Measurements from ENCODE around the gene SNX21.

The SNX21 gene

DNA sequence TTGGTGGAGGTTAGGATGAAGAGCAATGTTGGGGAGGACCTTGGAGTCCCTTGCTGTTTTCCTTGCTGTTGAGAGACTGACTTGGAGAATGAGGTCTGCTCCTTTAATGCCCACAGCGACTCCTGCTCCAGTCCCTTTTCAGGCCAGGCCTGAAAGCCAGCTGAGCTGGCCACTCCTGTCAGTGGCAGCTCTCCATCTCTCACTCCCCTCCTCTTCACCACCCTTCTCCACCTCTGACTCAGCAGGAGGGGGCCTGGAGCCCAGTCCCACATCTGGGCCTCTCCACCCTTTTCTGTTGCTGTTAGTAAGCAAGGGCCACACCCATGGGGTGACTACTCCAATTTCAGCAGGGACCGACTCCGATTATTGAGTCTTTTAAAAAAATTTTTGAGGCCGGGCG, 2.2 kb downstream of the SNX21 start:
- H3K4me2 ChIP-seq (ENCODE audit: low read length), result no peak overlapping the region
- H2AFZ ChIP-seq (ENCODE audit: low read length), result no peak overlapping the region
- no peaks in the 10 kb centered on the region for H3K36me3 ChIP-seq (ENCODE audit: insufficient read depth, low read length)
- no peaks in the 10 kb centered on the region for H3K9me3 ChIP-seq (ENCODE audit: low read length)
- H4K20me1 ChIP-seq (ENCODE audit: insufficient read depth, low read length), result no peaks in the 10 kb centered on the region
- no peak overlapping the region for H3K27ac ChIP-seq (ENCODE audit: low read depth, low read length, poor library complexity, severe bottlenecking)
- TF ChIP-seq, protein P1, sequence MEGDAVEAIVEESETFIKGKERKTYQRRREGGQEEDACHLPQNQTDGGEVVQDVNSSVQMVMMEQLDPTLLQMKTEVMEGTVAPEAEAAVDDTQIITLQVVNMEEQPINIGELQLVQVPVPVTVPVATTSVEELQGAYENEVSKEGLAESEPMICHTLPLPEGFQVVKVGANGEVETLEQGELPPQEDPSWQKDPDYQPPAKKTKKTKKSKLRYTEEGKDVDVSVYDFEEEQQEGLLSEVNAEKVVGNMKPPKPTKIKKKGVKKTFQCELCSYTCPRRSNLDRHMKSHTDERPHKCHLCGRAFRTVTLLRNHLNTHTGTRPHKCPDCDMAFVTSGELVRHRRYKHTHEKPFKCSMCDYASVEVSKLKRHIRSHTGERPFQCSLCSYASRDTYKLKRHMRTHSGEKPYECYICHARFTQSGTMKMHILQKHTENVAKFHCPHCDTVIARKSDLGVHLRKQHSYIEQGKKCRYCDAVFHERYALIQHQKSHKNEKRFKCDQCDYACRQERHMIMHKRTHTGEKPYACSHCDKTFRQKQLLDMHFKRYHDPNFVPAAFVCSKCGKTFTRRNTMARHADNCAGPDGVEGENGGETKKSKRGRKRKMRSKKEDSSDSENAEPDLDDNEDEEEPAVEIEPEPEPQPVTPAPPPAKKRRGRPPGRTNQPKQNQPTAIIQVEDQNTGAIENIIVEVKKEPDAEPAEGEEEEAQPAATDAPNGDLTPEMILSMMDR (IDR thresholded peaks at IDR 0.05; ENCODE audit: low read length), result no peak
- no peaks in the 10 kb centered on the region for H3K79me2 ChIP-seq (ENCODE audit: insufficient read depth, low read length)
- H3K9me2 ChIP-seq (ENCODE audit: low read depth, low read length), result no peaks in the 10 kb centered on the region
- peaks cover 13% of the 10 kb centered on the region for H3K4me1 ChIP-seq (ENCODE audit: insufficient read depth, low read length, severe bottlenecking)
- H3K9ac ChIP-seq (ENCODE audit: low read length), result no peak overlapping the region
- H3K27me3 ChIP-seq (ENCODE audit: insufficient read depth, low read length), result peaks cover 9% of the 10 kb centered on the region; the same call in 1 of the 2 replicates
- H3F3A ChIP-seq (ENCODE audit: insufficient read depth, low read length), result no peaks in the 10 kb centered on the region
- no peak overlapping the region for H3K4me3 ChIP-seq (ENCODE audit: low read depth, low read length, poor library complexity, severe bottlenecking)

DNA sequence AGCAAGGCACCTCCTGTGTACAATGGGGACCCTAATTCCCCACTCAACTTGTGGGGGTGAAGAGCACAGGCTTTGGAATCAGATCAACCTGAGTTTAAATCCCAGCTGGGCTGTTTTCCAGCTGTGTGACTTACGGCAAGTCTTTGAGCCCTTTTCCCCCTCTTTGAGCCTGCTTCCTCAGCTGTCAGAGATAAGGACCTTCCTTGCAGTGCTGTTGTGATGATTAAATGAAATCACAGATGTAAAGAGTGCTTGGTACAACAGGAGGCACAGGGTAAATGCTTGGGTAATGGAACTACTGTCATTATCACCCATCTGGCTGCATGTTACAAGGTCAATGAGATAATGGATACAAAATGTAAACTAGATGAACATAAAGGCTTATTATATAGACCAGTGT, 3.2 kb downstream of the SNX21 start:
- Histone ChIP-seq H3K9me2 (ENCODE audit: low read depth, low read length) (no peaks in the 10 kb centered on the region), H3K4me3 (ENCODE audit: low read depth, low read length, poor library complexity, severe bottlenecking) (no peak overlapping the region), H3K4me1 (ENCODE audit: insufficient read depth, low read length, severe bottlenecking) (peaks cover 13% of the 10 kb centered on the region), H3K9me3 (ENCODE audit: low read length) (no peaks in the 10 kb centered on the region), H3K79me2 (ENCODE audit: insufficient read depth, low read length) (no peaks in the 10 kb centered on the region), H3K9ac (ENCODE audit: low read length) (no peak overlapping the region), H2AFZ (ENCODE audit: low read length) (no peak overlapping the region), H3K27ac (ENCODE audit: low read depth, low read length, poor library complexity, severe bottlenecking) (no peak overlapping the region), H3K4me2 (ENCODE audit: low read length) (no peak overlapping the region), H3K36me3 (ENCODE audit: insufficient read depth, low read length) (no peaks in the 10 kb centered on the region), H3F3A (ENCODE audit: insufficient read depth, low read length) (no peaks in the 10 kb centered on the region), H4K20me1 (ENCODE audit: insufficient read depth, low read length) (no peaks in the 10 kb centered on the region), H3K27me3 (ENCODE audit: insufficient read depth, low read length) (peaks cover 9% of the 10 kb centered on the region; the same call in 1 of the 2 replicates)
- TF ChIP-seq, protein P1 (IDR thresholded peaks at IDR 0.05; ENCODE audit: low read length), result no peak
- TF ChIP-seq EZH2 (IDR thresholded peaks at IDR 0.05; ENCODE audit: borderline replicate concordance, low read length), result no peak

DNA sequence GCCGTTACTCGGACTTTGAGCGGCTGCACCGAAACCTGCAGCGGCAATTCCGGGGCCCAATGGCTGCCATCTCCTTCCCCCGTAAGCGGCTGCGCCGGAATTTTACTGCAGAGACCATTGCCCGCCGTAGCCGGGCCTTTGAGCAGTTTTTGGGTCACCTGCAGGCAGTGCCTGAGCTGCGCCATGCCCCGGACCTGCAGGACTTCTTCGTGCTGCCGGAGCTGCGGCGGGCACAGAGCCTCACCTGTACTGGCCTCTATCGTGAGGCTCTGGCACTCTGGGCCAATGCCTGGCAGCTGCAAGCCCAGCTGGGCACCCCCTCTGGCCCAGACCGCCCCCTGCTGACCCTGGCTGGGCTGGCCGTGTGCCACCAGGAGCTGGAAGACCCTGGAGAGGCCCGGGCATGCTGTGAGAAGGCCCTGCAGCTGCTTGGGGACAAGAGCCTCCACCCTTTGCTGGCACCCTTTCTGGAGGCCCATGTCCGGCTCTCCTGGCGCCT, 7.2 kb downstream of the SNX21 start:
- no peak overlapping the region for H3K27ac ChIP-seq (ENCODE audit: low read depth, low read length, poor library complexity, severe bottlenecking)
- no peaks in the 10 kb centered on the region for H3F3A ChIP-seq (ENCODE audit: insufficient read depth, low read length)
- peaks cover 34% of the 10 kb centered on the region for H3K36me3 ChIP-seq (ENCODE audit: insufficient read depth, low read length)
- H3K4me3 ChIP-seq (ENCODE audit: low read depth, low read length, poor library complexity, severe bottlenecking), result no peak overlapping the region
- H3K9me2 ChIP-seq (ENCODE audit: low read depth, low read length), result no peaks in the 10 kb centered on the region
- TF ChIP-seq, protein P1 (IDR thresholded peaks at IDR 0.05; ENCODE audit: low read length), result no peak
- no peak for TF ChIP-seq EZH2 (IDR thresholded peaks at IDR 0.05; ENCODE audit: borderline replicate concordance, low read length)
- H3K27me3 ChIP-seq (ENCODE audit: insufficient read depth, low read length), result no peaks in the 10 kb centered on the region
- H4K20me1 ChIP-seq (ENCODE audit: insufficient read depth, low read length), result no peaks in the 10 kb centered on the region
- H3K79me2 ChIP-seq (ENCODE audit: insufficient read depth, low read length), result no peaks in the 10 kb centered on the region
- no peak overlapping the region for H3K9ac ChIP-seq (ENCODE audit: low read length)
- H2AFZ ChIP-seq (ENCODE audit: low read length), result no peak overlapping the region
- H3K4me2 ChIP-seq (ENCODE audit: low read length), result no peak overlapping the region
- H3K9me3 ChIP-seq (ENCODE audit: low read length), result no peaks in the 10 kb centered on the region
- H3K4me1 ChIP-seq (ENCODE audit: insufficient read depth, low read length, severe bottlenecking), result peaks cover 10% of the 10 kb centered on the region
